HG03354 (cell line): Measurements from ENCODE around the gene SLC46A2.

Experiments used
- ATAC-seq: cut with Tn5 transposase; IDR thresholded peaks from one replicate; pipeline ENCODE4 v1.9.1; 2021; ENCODE audit warnings: mild to moderate bottlenecking; ENCODE audit not compliant: unreplicated experiment, poor library complexity, severe bottlenecking

Gene SLC46A2

DNA sequence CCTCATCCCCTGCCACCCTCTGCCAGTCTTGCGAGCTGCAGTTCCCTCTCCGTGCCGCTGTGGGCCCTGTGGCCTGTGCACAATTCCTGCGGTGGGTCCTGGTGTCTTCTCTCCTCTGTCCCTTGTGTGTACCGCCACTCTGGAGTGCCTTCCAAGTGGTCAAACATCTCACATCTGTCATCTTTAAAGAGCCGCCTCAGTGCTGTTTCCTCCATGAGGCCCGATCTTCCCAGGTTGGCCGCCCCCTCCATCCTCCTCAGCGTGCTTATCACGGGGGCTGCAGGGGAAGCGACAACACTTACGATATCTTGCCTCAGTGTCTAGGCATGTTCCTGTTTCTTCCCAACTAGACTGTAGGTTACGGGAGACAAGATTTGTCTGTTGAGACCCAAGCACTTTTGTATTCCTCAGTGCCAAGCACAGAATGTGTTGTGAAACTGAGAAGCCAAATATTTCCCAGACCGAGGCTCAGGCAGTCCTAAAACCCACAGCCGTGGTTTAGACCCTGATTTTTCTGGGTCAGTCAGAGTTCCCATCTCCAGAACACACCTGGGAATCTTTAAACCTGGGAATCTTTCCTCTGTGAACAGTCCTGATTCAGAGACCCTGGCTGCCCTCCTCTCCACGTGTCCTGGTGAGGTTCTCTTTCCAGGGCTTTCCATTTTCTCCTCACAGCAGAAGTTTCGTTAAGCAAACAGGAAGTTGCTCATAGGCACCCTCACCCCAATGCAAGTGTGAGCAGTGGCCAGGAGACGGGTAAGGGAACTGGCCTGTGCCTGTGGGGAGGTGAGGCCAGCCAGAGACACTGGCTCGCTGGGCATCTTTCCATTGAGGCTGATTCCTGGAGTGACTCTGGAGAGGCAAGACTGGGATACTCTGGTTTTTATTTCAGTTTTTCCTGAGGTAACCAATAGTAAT lies 28.8 kb downstream of the SLC46A2 start:
- ATAC-seq, result no peak

DNA sequence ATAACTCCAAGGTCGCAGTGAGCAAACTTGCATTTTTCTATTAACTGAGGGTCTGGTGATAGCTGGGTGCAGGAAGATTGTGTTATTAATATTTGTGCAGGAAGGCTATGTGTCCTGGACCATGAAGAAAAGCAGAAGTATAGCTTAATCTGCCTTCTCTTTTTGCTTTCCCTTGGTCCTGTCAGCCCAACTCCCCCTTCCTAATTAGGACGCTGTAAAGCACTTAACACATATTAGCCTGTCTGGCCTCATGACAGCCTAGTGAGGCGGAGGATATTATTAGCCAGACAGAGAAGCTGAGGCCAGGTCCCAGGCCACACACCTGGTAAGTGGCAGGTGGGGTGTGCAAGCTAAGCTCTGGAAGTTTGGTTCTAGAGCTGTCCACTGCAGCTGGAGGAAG lies 29.5 kb downstream of the SLC46A2 start:
- ATAC-seq, result no peak

DNA sequence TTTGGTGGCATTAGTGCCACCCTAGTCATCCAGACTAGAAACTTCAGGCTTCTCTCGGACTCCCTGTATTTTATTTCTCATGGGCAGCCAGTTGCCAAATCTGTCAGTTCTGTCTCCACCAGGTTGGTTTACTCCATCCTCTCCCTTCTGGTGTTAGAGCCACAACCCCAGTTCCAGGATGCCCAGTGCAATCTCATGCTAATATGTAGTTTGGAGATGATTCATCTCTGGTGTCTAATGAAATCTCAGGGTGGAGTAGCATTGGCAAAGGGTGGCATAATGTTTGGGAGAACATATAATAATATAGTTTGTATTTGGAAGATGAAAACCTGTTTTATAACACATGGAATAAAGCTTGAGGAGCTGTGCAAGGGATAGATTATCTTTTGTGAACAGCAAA lies 30.2 kb downstream of the SLC46A2 start:
- ATAC-seq, result no peak

GRCh38 chr9:112858625-112859147 lies 32.0 kb downstream of the SLC46A2 start:
- ATAC-seq, result peak; percentile 72

DNA sequence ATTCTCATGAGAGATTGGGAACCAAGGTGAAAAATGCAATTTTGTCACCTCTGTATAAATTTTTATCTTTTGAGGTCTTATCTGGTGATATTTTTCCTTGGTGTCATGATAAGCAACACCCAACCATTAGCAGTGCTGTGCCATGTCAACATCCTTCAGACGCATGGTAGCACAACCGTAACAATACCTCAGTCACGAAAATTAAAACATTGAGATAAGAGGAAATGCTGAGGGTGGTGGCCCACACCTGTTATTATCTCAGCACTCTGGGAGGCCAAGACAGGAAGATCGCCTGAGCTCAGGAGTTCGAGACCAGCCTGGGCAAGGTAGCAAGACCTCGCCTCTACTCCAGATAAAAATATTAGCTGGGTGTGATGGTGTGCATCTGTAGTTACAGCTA lies 32.7 kb downstream of the SLC46A2 start:
- ATAC-seq, result no peak

DNA sequence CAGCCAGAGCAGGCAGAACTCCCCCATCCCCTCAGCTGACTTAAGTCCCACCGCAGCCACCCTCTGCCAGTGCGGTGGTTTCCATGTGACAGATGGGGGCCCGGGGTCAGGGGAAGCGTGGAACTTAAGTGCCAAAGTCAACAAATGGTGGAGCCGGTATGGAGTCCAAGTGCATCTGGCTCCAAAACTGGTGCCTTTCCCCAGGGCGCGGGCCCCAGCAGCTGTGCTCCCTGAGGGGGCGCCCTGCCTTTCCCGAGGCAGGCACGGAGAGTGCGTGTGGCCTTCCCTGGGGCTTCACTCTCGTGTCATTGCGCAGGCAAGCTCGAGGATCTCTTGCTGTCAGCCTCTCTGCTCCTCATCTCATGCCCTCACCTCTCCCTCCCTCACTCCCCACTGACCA lies 33.8 kb downstream of the SLC46A2 start:
- no peak for ATAC-seq

GRCh38 chr9:112856200-112856599 lies 34.5 kb downstream of the SLC46A2 start:
- no peak for ATAC-seq

DNA sequence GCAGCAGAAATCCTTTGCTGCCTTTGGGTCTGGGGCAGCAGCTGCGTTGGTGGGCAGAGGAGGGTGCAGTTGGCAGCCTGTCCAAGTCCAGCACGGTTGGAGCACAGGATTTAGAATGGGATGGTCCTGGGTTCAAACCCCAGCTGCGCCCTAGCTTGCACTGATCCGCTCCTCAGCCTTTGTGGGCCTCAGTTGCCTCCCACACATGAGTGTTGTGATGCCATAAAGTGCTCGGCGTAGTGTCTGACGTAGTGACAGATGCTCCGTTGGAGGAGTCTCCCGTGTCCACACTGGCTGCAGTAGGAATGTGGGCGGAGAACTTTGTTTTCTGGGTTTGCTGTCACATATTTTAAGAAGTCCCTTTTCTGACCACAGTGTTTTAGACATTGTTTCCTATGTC lies 36.0 kb downstream of the SLC46A2 start:
- ATAC-seq, result no peak

- no peak for ATAC-seq
These were observed 36.6 kb downstream of the SLC46A2 start for GRCh38 chr9:112853882-112854585.

- ATAC-seq, result no peak
These were observed 37.8 kb downstream of the SLC46A2 start for GRCh38 chr9:112852741-112853504.

- ATAC-seq, result no peak
These were observed 39.8 kb downstream of the SLC46A2 start for GRCh38 chr9:112850840-112851239.

GRCh38 chr9:112849363-112849922 lies 41.2 kb downstream of the SLC46A2 start:
- no peak for ATAC-seq

DNA sequence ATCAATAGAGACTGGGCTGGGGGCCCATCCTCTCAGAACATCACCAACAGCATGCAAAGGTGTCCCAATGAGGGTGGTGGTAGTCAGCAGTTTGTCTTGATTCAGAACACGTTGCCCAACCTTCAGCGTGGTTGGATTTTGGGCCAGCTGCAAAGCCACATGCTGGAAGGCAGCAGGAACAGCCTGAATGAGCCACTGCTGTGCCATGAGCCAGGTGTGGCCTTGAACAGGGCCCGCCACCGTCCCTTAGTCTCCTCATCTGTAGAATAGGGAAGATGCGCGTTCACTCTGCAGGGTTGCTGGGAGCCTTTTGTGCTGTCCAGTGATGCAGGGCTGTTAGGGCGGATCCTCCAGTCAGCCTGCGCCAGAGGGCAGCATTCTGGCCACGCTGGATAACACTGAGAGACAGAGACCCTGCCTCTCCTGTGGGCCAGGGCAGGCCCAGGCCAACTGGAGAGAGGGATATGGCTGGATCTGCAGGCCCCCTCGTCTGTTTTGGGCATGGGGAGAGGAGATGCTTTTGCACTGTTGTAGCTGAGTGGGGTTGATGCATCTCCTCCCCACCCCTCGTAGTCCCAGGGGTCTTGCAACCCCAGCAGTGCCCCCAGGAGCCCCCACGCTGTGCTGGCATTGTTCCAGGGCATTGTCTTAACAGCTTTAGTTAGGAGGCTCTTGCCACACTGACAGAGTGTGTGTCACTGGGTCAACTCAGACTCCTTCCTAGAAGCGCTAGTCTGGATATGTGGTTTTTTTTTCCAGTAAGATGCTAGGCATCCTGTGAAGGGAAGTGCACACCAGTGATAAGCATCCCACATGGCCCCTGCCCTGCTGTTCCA lies 42.1 kb downstream of the SLC46A2 start:
- no peak for ATAC-seq

DNA sequence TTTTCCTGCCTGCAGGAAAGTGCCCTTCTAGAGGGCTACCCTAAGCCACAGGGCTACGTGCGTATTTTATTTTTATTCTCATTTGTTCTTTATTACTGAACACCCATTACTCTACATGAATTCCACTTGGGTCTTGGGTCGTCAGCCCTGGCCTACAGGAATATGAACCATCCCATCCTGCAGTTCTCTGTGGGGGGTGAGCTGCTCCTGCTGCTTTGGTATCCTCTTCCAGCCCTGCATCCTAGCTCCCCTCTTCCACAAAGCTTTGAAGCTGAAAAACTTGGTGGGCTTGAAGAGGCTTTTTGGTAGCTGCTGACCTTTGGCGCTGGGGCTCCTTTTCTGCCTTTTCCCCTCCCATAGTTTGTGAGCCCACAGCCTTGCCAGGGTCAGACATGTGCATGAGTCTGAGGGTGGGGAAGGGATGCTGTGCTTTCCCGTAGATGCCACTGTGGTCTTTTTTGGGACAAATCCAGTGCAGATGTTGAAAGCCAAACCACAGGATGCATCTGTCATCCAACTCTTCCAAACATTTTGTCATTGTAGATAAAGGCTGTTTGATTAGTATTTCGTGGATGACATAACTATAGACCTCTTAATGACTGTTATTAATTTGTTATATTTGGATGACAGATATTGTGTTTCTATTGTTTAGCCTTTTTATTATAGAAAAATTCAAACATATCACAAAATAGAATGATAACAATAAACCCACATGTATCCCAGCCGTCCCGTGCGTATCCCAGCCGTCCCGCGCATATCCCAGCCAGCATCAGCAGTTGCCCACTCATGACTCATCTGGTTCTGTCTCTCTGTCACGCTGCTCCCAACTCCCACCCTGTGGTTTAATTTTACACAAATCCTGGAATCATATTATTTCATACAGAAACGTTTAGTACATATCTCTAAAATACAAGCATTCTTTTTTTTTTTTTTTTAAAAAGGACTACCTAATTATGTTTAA lies 43.9 kb downstream of the SLC46A2 start:
- no peak for ATAC-seq

DNA sequence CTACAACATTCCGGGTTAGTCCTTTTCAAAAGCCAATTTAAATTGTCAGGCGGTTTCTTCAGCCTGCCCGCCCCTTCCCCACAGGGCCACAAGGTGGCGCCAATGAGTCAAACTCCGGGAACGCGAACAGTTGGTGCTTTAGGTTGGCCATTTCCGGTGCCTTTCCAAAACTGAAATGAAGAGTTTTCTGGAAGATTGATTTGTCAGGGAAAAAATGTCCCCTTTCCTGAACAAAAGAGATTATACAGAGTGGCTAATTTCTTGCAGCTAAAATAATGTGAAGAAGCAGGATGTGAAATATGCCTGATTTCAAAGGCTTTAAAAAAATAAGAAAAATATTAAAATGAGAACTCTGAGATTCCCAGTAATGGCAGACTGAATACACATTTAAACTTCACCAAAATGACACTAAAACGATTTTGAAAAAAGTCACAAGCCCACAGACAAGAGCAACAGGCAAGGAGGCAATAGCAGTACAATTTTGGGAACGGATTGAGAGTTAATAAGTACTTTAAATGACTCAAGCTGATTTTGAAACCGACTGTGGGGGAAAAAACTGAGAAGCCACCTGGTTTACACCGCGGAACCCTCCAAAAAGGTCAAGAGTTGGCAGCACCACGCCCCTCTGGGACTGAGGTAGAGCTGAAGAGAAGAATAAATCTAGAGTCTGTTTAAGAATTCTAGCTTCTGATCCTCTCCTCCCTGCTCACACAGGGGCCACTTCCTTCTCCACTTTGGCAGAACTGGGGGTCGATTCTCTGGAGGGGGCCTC lies 45.7 kb downstream of the SLC46A2 start:
- peak; percentile 96 for ATAC-seq

GRCh38 chr9:112842555-112842954 lies 48.1 kb downstream of the SLC46A2 start:
- ATAC-seq, result no peak

DNA sequence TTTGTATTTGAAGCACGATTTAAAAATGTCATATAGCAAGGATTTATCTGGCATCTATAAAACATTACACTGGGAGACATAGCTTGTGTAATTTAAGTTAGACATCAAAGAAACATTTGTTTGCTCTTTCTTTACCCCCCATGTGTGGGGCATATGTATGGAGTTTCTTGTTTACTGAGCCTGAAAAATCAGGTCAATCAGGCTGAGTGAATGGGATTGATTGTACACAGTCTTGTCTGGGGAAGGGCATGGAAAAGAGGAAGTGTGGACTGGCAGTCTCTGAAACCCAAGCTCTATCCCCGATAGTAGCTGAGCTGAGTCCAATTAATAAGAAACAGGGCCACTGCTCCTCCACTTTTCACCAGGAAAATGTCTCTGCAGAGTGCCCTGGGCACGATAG lies 49.4 kb downstream of the SLC46A2 start:
- ATAC-seq, result no peak
